CD4-positive, alpha-beta T cell (primary cell): ENCODE measurements around the gene ZNF302. TPM values are rescaled to one million over a fixed set of nuclear protein-coding genes. Genes with fewer than 3 reads are reported as not detected.

Source experiments
- ATAC-seq: fragments of 200-7000 bp; cut with Tn5 transposase; one replicate; pipeline ENCODE4 v1.10.0; 2022; ENCODE audit warnings: mild to moderate bottlenecking; ENCODE audit not compliant: poor library complexity
- CTCF ChIA-PET: fragments of 350-600 bp; sonication (Branson Sonifier 250); formaldehyde crosslinking; loops from one replicate; lab custom pipeline; 2021; ENCODE audit warnings: antibody characterized with exemption, inconsistent platforms; lab: Charles Lee
- POLR2A ChIA-PET: fragments of 350-600 bp; sonication (Branson Sonifier 250); formaldehyde crosslinking; loops from one replicate; lab custom pipeline; 2021; ENCODE audit warnings: antibody characterized with exemption, inconsistent platforms; lab: Charles Lee
- DNase-seq, 14 experiments: peaks; one replicate each; pipeline ENCODE4 v3.0.0-alpha.2; 2013 to 2020; ENCODE audit warnings: mixed read lengths in 2 of 14
- H3K27ac ChIP-seq, 2 donors: one replicate each; pipeline versions ENCODE4 v1.5.1 to v1.7.0; 2013; ENCODE audit warnings: low read length in 2 of 2, low read depth in 1 of 2, mild to moderate bottlenecking in 1 of 2
- H3K27me3 ChIP-seq, 2 experiments: 1 replicate in 1 of 2; 2 replicates in 1 of 2; pipeline versions ENCODE4 v1.6.1 to v1.7.0; 2013; ENCODE audit warnings: low read length in 2 of 2, control low read depth in 1 of 2, mild to moderate bottlenecking in 1 of 2, moderate library complexity in 1 of 2; ENCODE audit not compliant: insufficient read depth in 2 of 2, control insufficient read depth in 1 of 2
- H3K36me3 ChIP-seq: one replicate; pipeline ENCODE4 v1.6.1; 2013; ENCODE audit warnings: low read length, control low read depth; ENCODE audit not compliant: insufficient read depth
- H3K4me1 ChIP-seq: one replicate; pipeline ENCODE4 v1.6.1; 2013; ENCODE audit warnings: low read length, control low read depth; ENCODE audit not compliant: insufficient read depth
- H3K4me3 ChIP-seq: one replicate; pipeline ENCODE4 v1.5.1; 2013; ENCODE audit warnings: mild to moderate bottlenecking, low read length, moderate library complexity
- H3K9me3 ChIP-seq, 2 experiments: 1 replicate in 1 of 2; 2 replicates in 1 of 2; pipeline versions ENCODE4 v1.6.1 to v1.7.0; 2013; ENCODE audit warnings: low read length in 2 of 2, mild to moderate bottlenecking in 2 of 2, control low read depth in 1 of 2, moderate library complexity in 1 of 2; ENCODE audit not compliant: control insufficient read depth in 1 of 2, insufficient read depth in 1 of 2
- H3K27ac Mint-ChIP-seq: one replicate; pipeline ENCODE4 v1.8.0; 2020; ENCODE audit warnings: mixed read lengths
- H3K27me3 Mint-ChIP-seq: one replicate; pipeline ENCODE4 v1.8.0; 2021; ENCODE audit warnings: mixed read lengths
- H3K36me3 Mint-ChIP-seq: one replicate; pipeline ENCODE4 v1.8.0; 2021; ENCODE audit warnings: low read depth, mixed read lengths
- H3K4me1 Mint-ChIP-seq: one replicate; pipeline ENCODE4 v1.8.0; 2021; ENCODE audit warnings: low read depth, mixed read lengths
- H3K4me3 Mint-ChIP-seq: one replicate; pipeline ENCODE4 v1.8.0; 2020; ENCODE audit warnings: mild to moderate bottlenecking, mixed read lengths
- H3K9me3 Mint-ChIP-seq: one replicate; pipeline ENCODE4 v1.8.0; 2020; ENCODE audit warnings: mixed read lengths
- CTCF ChIP-seq: fragments of 200-600 bp; IDR thresholded peaks from one replicate; pipeline ENCODE4 v1.8.0; 2022; ENCODE audit warnings: antibody characterized with exemption, mild to moderate bottlenecking
- intact Hi-C, 2 experiments: fragments of 100-400 bp; cut with DNase I in 1 of 2; cut with micrococcal nuclease in 1 of 2; formaldehyde crosslinking; loops; one replicate each; pipeline versions ENCODE4 v1.15.1 to v1.9.0; 2023 to 2025; cut with DNase I, micrococcal nuclease
- total RNA-seq, 174 experiments: library from RNA in 2 of 174; stranded (reverse) in 2 of 174; gene quantifications; one replicate each; pipeline ENCODE4 v1.2.3 and lab custom pipeline; 2021 to 2026

Gene ZNF302
- total RNA-seq, 2 experiments from 2014 or later = 12.2 to 12.9 TPM

GRCh38 chr19:34649886-34650543, 27.5 kb upstream of the ZNF302 start:
- Histone ChIP-seq H3K36me3 (no peaks in the 10 kb centered on the region), H3K4me1 (no peaks in the 10 kb centered on the region), H3K27ac (no peak overlapping the region), H3K27me3 (no peaks in the 10 kb centered on the region), H3K9me3 (no peaks in the 10 kb centered on the region), H3K4me3 (no peak overlapping the region)
- CTCF ChIA-PET = no interaction called here
- intact Hi-C loops = no loop called here
- Mint-ChIP-seq H3K4me1 (no peaks in the 10 kb centered on the region), H3K27ac (no peak overlapping the region), H3K9me3 (no peaks in the 10 kb centered on the region), H3K27me3 (peaks cover 3% of the 10 kb centered on the region), H3K4me3 (no peak overlapping the region), H3K36me3 (no peaks in the 10 kb centered on the region)
- TF ChIP-seq CTCF = no peak
- ATAC-seq = no peak
- POLR2A ChIA-PET = no interaction called here
- DNase-seq = no peak

GRCh38 chr19:34651747-34652146, 25.7 kb upstream of the ZNF302 start:
- no peak overlapping the region for H3K27ac Mint-ChIP-seq
- POLR2A ChIA-PET = no interaction called here
- CTCF ChIA-PET = interaction anchor here (1.6 kb wide), 1 partner anchor 12 kb away, joined by 6 read pairs; no protein-coding TSS in a partner anchor
- intact Hi-C loops = no loop called here
- H3K4me1 Mint-ChIP-seq = no peaks in the 10 kb centered on the region
- H3K27me3 Mint-ChIP-seq = peaks cover 3% of the 10 kb centered on the region
- no peak overlapping the region for H3K27ac ChIP-seq
- no peak for TF ChIP-seq CTCF
- H3K9me3 Mint-ChIP-seq = no peaks in the 10 kb centered on the region
- H3K9me3 ChIP-seq = no peaks in the 10 kb centered on the region
- DNase-seq (no peak), ATAC-seq (no peak)
- no peaks in the 10 kb centered on the region for H3K36me3 ChIP-seq
- H3K27me3 ChIP-seq = no peaks in the 10 kb centered on the region
- no peaks in the 10 kb centered on the region for H3K36me3 Mint-ChIP-seq
- H3K4me1 ChIP-seq = no peaks in the 10 kb centered on the region
- H3K4me3 Mint-ChIP-seq = no peak overlapping the region
- no peak overlapping the region for H3K4me3 ChIP-seq

- no peak for TF ChIP-seq CTCF
- H3K4me3 Mint-ChIP-seq = no peak overlapping the region
- ATAC-seq = no peak
- H3K36me3 ChIP-seq = no peaks in the 10 kb centered on the region
- H3K4me1 Mint-ChIP-seq = no peaks in the 10 kb centered on the region
- no peaks in the 10 kb centered on the region for H3K9me3 ChIP-seq
- H3K27ac Mint-ChIP-seq = no peak overlapping the region
- no peaks in the 10 kb centered on the region for H3K4me1 ChIP-seq
- H3K4me3 ChIP-seq = no peak overlapping the region
- intact Hi-C loops = no loop called here
- ChIA-PET POLR2A (no interaction called here), CTCF (interaction anchor here (1.1 kb wide), 1 partner anchor 15 kb away, joined by 3 read pairs; no protein-coding TSS in a partner anchor)
- no peaks in the 10 kb centered on the region for H3K36me3 Mint-ChIP-seq
- no peaks in the 10 kb centered on the region for H3K27me3 ChIP-seq
- H3K9me3 Mint-ChIP-seq = no peaks in the 10 kb centered on the region
- H3K27ac ChIP-seq = no peak overlapping the region
- peaks cover 8% of the 10 kb centered on the region for H3K27me3 Mint-ChIP-seq
- DNase-seq = no peak
These were observed 22.7 kb upstream of the ZNF302 start for GRCh38 chr19:34654796-34655195.
